KOPT-K1 (cell line): ENCODE measurements around the gene ADGRL4.

ENCODE experiments used
- H3K27ac ChIP-seq: fragments of 200-600 bp; sonication (generic); 2 replicates; pipeline ENCODE4 v1.5.1; 2016; ENCODE audit warnings: antibody characterized with exemption, mild to moderate bottlenecking, low read depth, low read length; ENCODE audit not compliant: poor library complexity, severe bottlenecking
- H3K36me3 ChIP-seq: fragments of 200-600 bp; sonication (generic); 2 replicates; pipeline ENCODE4 v1.5.1; 2017; ENCODE audit warnings: antibody characterized with exemption, mild to moderate bottlenecking, low read length, moderate library complexity; ENCODE audit not compliant: insufficient read depth
- H3K9me3 ChIP-seq: fragments of 200-600 bp; sonication (generic); 2 replicates; pipeline ENCODE4 v1.5.1; 2017; ENCODE audit warnings: antibody characterized with exemption, low read length, mild to moderate bottlenecking; ENCODE audit not compliant: insufficient read depth, poor library complexity, severe bottlenecking

The ADGRL4 gene

GRCh38 chr1:79006564-79006963, at the start of gene ADGRL4:
TSS of gene ADGRL4 (minus strand) at chr1:79006730. CDS start at chr1:79006654, 76 bp downstream.
- Histone ChIP-seq H3K36me3 (no peaks in the 10 kb centered on the region), H3K9me3 (no peaks in the 10 kb centered on the region), H3K27ac (no peak within 1 kb of the TSS)

- H3K9me3 ChIP-seq = no peaks in the 10 kb centered on the region
Observed at GRCh38 chr1:79055856-79056255, 49.3 kb upstream of the ADGRL4 start.

GRCh38 chr1:79052829-79053449, 46.4 kb upstream of the ADGRL4 start:
- Histone ChIP-seq H3K36me3 (no peaks in the 10 kb centered on the region), H3K9me3 (no peaks in the 10 kb centered on the region), H3K27ac (peak overlapping the region; percentile 42)

More at GRCh38 chr1:79055856-79056255, 49.3 kb upstream of the ADGRL4 start:
- Histone ChIP-seq H3K27ac (no peak overlapping the region), H3K36me3 (no peaks in the 10 kb centered on the region)

GRCh38 chr1:79044974-79045650, 38.6 kb upstream of the ADGRL4 start:
- no peaks in the 10 kb centered on the region for H3K9me3 ChIP-seq
- H3K27ac ChIP-seq = no peak overlapping the region
- H3K36me3 ChIP-seq = no peaks in the 10 kb centered on the region

GRCh38 chr1:79043506-79043905, 37.0 kb upstream of the ADGRL4 start:
- Histone ChIP-seq H3K27ac (no peak overlapping the region), H3K9me3 (no peaks in the 10 kb centered on the region), H3K36me3 (no peaks in the 10 kb centered on the region)

GRCh38 chr1:79042539-79042938, 36.0 kb upstream of the ADGRL4 start:
- H3K27ac ChIP-seq = no peak overlapping the region
- peaks cover 2% of the 10 kb centered on the region for H3K9me3 ChIP-seq
- H3K36me3 ChIP-seq = no peaks in the 10 kb centered on the region

- Histone ChIP-seq H3K36me3 (no peaks in the 10 kb centered on the region), H3K9me3 (peaks cover 6% of the 10 kb centered on the region), H3K27ac (no peak overlapping the region)
Observed at GRCh38 chr1:79042117-79042516, 35.6 kb upstream of the ADGRL4 start.

- Histone ChIP-seq H3K9me3 (peaks cover 11% of the 10 kb centered on the region), H3K36me3 (no peaks in the 10 kb centered on the region), H3K27ac (no peak overlapping the region)
Observed at GRCh38 chr1:79041666-79042065, 35.1 kb upstream of the ADGRL4 start.

- no peaks in the 10 kb centered on the region for H3K36me3 ChIP-seq
- H3K9me3 ChIP-seq = peaks cover 16% of the 10 kb centered on the region
- H3K27ac ChIP-seq = no peak overlapping the region
Observed at GRCh38 chr1:79040424-79041082, 34.0 kb upstream of the ADGRL4 start.

- no peaks in the 10 kb centered on the region for H3K36me3 ChIP-seq
- H3K9me3 ChIP-seq = peaks cover 16% of the 10 kb centered on the region
- H3K27ac ChIP-seq = no peak overlapping the region
Observed at GRCh38 chr1:79037085-79037484, 30.6 kb upstream of the ADGRL4 start.

GRCh38 chr1:79012500-79012899, 6.0 kb upstream of the ADGRL4 start:
- H3K27ac ChIP-seq = no peak overlapping the region
- no peaks in the 10 kb centered on the region for H3K9me3 ChIP-seq
- no peaks in the 10 kb centered on the region for H3K36me3 ChIP-seq

GRCh38 chr1:79010589-79010988, 4.1 kb upstream of the ADGRL4 start:
- no peaks in the 10 kb centered on the region for H3K9me3 ChIP-seq
- no peak overlapping the region for H3K27ac ChIP-seq
- H3K36me3 ChIP-seq = no peaks in the 10 kb centered on the region

GRCh38 chr1:79005945-79006344, 585 bp downstream of the ADGRL4 start:
- Histone ChIP-seq H3K27ac (no peak overlapping the region), H3K36me3 (no peaks in the 10 kb centered on the region), H3K9me3 (no peaks in the 10 kb centered on the region)

GRCh38 chr1:79004916-79005315, 1.6 kb downstream of the ADGRL4 start:
- Histone ChIP-seq H3K9me3 (no peaks in the 10 kb centered on the region), H3K27ac (no peak overlapping the region), H3K36me3 (no peaks in the 10 kb centered on the region)

GRCh38 chr1:78996791-78997190, 9.7 kb downstream of the ADGRL4 start:
- no peaks in the 10 kb centered on the region for H3K36me3 ChIP-seq
- no peaks in the 10 kb centered on the region for H3K9me3 ChIP-seq
- H3K27ac ChIP-seq = no peak overlapping the region
